K562 (cell line): ENCODE data around the gene RGS17. TPM values are rescaled to one million over a fixed set of nuclear protein-coding genes. Genes with fewer than 3 reads are reported as not detected.

ENCODE experiments used
- ATAC-seq: fragments of 200-7000 bp; cut with Tn5 transposase; 3 replicates; pipeline ENCODE4 v1.9.1; 2020; ENCODE audit warnings: moderate library complexity
- BruUV-seq: library from RNA; stranded (reverse); fragments of 400-500 nt; replicated peaks from 2 replicates; lab custom pipeline; 2021; lab: Mats Ljungman, UMichigan
- CTCF ChIA-PET: fragments of 300-600 bp; formaldehyde crosslinking; extraction: SDS; loops from one replicate; lab custom pipeline; 2021; ENCODE audit warnings: low intra/inter-chr PET ratio; lab: Yijun Ruan, JAX
- POLR2A ChIA-PET: fragments of 300-600, 350-650 bp; sonication (Branson Sonifier 250); formaldehyde crosslinking; extraction: SDS; loops from one replicate; lab custom pipeline; 2021; ENCODE audit warnings: antibody characterized with exemption, inconsistent platforms; lab: Yijun Ruan, JAX
- DNase-seq, 4 experiments: peaks; one replicate each; pipeline versions ENCODE4 v3.0.0 to v3.0.0-alpha.2; 2011 to 2018; ENCODE audit warnings: low spot score in 3 of 4, mixed read lengths in 3 of 4; ENCODE audit errors: extremely low read depth in 1 of 4
- FAIRE-seq: peaks from 2 replicates; lab custom pipeline; 2011; peaks lifted over from hg19 to GRCh38; lab: Jason Lieb, UNC
- H2AFZ ChIP-seq: 2 replicates; pipeline ENCODE4 v1.6.0; 2011; ENCODE audit warnings: low read depth, low read length, control low read depth, inconsistent platforms
- H3K27ac ChIP-seq: fragments of 200-600 bp; 3 replicates; pipeline ENCODE4 v1.8.0; 2011; ENCODE audit warnings: low read depth, mild to moderate bottlenecking, control low read depth, inconsistent platforms, low read length, moderate library complexity, mixed read lengths; ENCODE audit errors: extremely low read depth
- H3K27me3 ChIP-seq, 2 experiments: fragments of 300-600 bp in 1 of 2; 2 replicates in 1 of 2; 3 replicates in 1 of 2; pipeline versions ENCODE4 v1.6.0 to v1.8.0; 2011; ENCODE audit warnings: inconsistent platforms in 2 of 2, low read length in 2 of 2, mild to moderate bottlenecking in 1 of 2, mixed read lengths in 1 of 2, moderate library complexity in 1 of 2; ENCODE audit not compliant: control insufficient read depth in 2 of 2, insufficient read depth in 2 of 2
- H3K36me3 ChIP-seq: fragments of 300-600 bp; 3 replicates; pipeline ENCODE4 v1.8.0; 2011; ENCODE audit warnings: mild to moderate bottlenecking, low read length, inconsistent platforms; ENCODE audit not compliant: control insufficient read depth, insufficient read depth
- H3K4me1 ChIP-seq, 2 experiments: fragments of 200-600 bp in 1 of 2; replicated peaks in 1 of 2; 2 replicates in 1 of 2; 3 replicates in 1 of 2; pipeline versions ENCODE4 v1.5.1 to v1.8.0; 2011; ENCODE audit warnings: inconsistent platforms in 2 of 2, low read length in 2 of 2, mild to moderate bottlenecking in 1 of 2, mixed read lengths in 1 of 2, moderate library complexity in 1 of 2; ENCODE audit not compliant: control insufficient read depth in 2 of 2, insufficient read depth in 2 of 2
- H3K4me2 ChIP-seq: 2 replicates; pipeline ENCODE4 v1.6.1; 2011; ENCODE audit warnings: low read length, control low read depth, inconsistent platforms, mixed read lengths; ENCODE audit not compliant: insufficient read depth
- H3K4me3 ChIP-seq: fragments of 200-600 bp; sonication (generic), shearing (Covaris generic); 2 replicates; pipeline ENCODE4 v1.5.1; 2016; ENCODE audit warnings: control low read depth, inconsistent platforms
- H3K79me2 ChIP-seq: fragments of 200-600 bp; 3 replicates; pipeline ENCODE4 v1.8.0; 2011; ENCODE audit warnings: low read length, inconsistent platforms; ENCODE audit not compliant: control insufficient read depth, insufficient read depth
- H3K9ac ChIP-seq, 2 experiments: 2 replicates each; pipeline versions ENCODE4 v1.6.0 to v1.6.1; 2011; ENCODE audit warnings: low read depth in 2 of 2, low read length in 2 of 2, control low read depth in 1 of 2, inconsistent platforms in 1 of 2, mild to moderate bottlenecking in 1 of 2, mixed read lengths in 1 of 2; ENCODE audit not compliant: insufficient read depth in 1 of 2
- H3K9me1 ChIP-seq: one replicate; pipeline ENCODE4 v1.6.0; 2011; ENCODE audit warnings: inconsistent platforms, mild to moderate bottlenecking, low read length, moderate library complexity; ENCODE audit not compliant: control insufficient read depth, insufficient read depth
- H3K9me3 ChIP-seq: replicated peaks from 2 replicates; pipeline ENCODE4 v1.5.1; 2011; ENCODE audit warnings: low read depth, low read length, inconsistent platforms; ENCODE audit not compliant: control insufficient read depth, insufficient read depth
- H4K20me1 ChIP-seq: replicated peaks from 2 replicates; pipeline ENCODE4 v1.6.1; 2011; ENCODE audit warnings: low read length, inconsistent platforms, mixed read lengths; ENCODE audit not compliant: control insufficient read depth, insufficient read depth
- C11orf30 ChIP-seq: fragments of 450-650 bp; IDR thresholded peaks from 2 replicates; pipeline ENCODE4 v1.6.1; 2016; ENCODE audit warnings: low read depth, mild to moderate bottlenecking
- CBFA2T3 ChIP-seq: fragments of 450-650 bp; IDR thresholded peaks from 2 replicates; pipeline ENCODE4 v1.6.1; 2017
- HDAC3 ChIP-seq: fragments of 450-650 bp; IDR thresholded peaks from 2 replicates; pipeline ENCODE4 v1.6.1; 2018; ENCODE audit warnings: borderline replicate concordance, mild to moderate bottlenecking, moderate library complexity; ENCODE audit not compliant: partially characterized antibody
- MYNN ChIP-seq, 2 experiments: sonication (generic); formaldehyde crosslinking in 1 of 2; IDR thresholded peaks; 2 replicates each; pipeline versions ENCODE4 v1.5.0 to v1.6.1; 2016 to 2020; ENCODE audit warnings: antibody characterized with exemption in 1 of 2, missing genetic modification reagents in 1 of 2
- NFE2L1 ChIP-seq: fragments of 450-650 bp; IDR thresholded peaks from 2 replicates; pipeline ENCODE4 v1.6.1; 2016; ENCODE audit warnings: missing genetic modification characterization, low read depth, mild to moderate bottlenecking, missing compliant biosample characterization, moderate library complexity, borderline replicate concordance
- PHTF2 ChIP-seq: fragments of 250-450 bp; sonication (Bioruptor Pico); IDR thresholded peaks from 2 replicates; pipeline ENCODE4 v1.5.0; 2021; ENCODE audit warnings: mild to moderate bottlenecking
- SOX6 ChIP-seq: fragments of 450-650 bp; IDR thresholded peaks from 2 replicates; pipeline ENCODE4 v1.6.1; 2014; ENCODE audit warnings: mild to moderate bottlenecking
- ZNF316 ChIP-seq: fragments of 450-650 bp; IDR thresholded peaks from 2 replicates; pipeline ENCODE4 v1.6.1; 2016
- WGBS: fragments of 100-300 bp; shearing (Covaris generic); methylation state at CpG from one replicate; pipeline ENCODE4 v1.1.6; 2016; ENCODE audit warnings: low coverage, mixed read lengths; ENCODE audit not compliant: insufficient coverage; ENCODE audit errors: missing lambda C conversion rate; 5-methylcytosine and 5-hydroxymethylcytosine counted together
- in situ Hi-C: fragments of 300-500 bp; cut with MboI; formaldehyde crosslinking; loops from 4 replicates; pipeline ENCODE4 v1.15.0; 2018; ENCODE audit warnings: inconsistent platforms, mixed read lengths
- intact Hi-C: fragments of 100-400 bp; cut with micrococcal nuclease; formaldehyde crosslinking; loops from 2 replicates; pipeline ENCODE4 v1.14.2; 2022
- polyA plus RNA-seq, 8 experiments: library from polyadenylated mRNA; depleted of rRNA in 4 of 8; stranded (reverse) in 5 of 8; unstranded in 3 of 8; fragments of >200 nt; fragmentation: Nextera tagmentation in 2 of 8; fragmentation: Illumina TruSeq in 1 of 8; extraction: Ambion mirVana in 2 of 8; extraction: Trizol in 1 of 8; gene quantifications; 2 replicates each; pipeline versions ENCODE4 v1.2.1 to v1.2.3, GENCODE V29; 2011 to 2014; ENCODE audit warnings: inconsistent platforms in 1 of 8, missing spikeins in 1 of 8
- total RNA-seq, 7 experiments: library from RNA; depleted of rRNA in 6 of 7; stranded (reverse); fragments of >200 nt in 6 of 7; fragmentation: Illumina TruSeq in 2 of 7; extraction: Trizol in 2 of 7; gene quantifications; 2 replicates each; pipeline versions ENCODE4 v1.2.1 to v1.2.3, GENCODE V29; 2011 to 2021; ENCODE audit warnings: low replicate concordance in 1 of 7

RGS17 gene
- total and polyA plus RNA-seq, 9 of the 15 experiments (the other 6 are each of a cell fraction or from before 2014, with no cell fraction given) = 0.01 to 0.14 (median 0.08) TPM; not detected in 6

- in situ Hi-C loops = no loop called here
- ATAC-seq (peak; percentile 18; the same call in 2 of the 3 replicates), FAIRE-seq (no peak), DNase-seq (no peak)
- Histone ChIP-seq H3K4me3 (no peak overlapping the region), H3K36me3 (no peaks in the 10 kb centered on the region), H3K27ac (no peak overlapping the region), H3K4me2 (no peak overlapping the region), H3K27me3 (peaks cover 0 to 7% of the 10 kb centered on the region in 2 experiments; a peak in 2 of 5 replicates), H3K4me1 (peaks cover 0 to 4% of the 10 kb centered on the region in 2 experiments; a peak in 1 of 5 replicates), H3K9ac (no peak overlapping the region), H3K79me2 (no peaks in the 10 kb centered on the region), H3K9me3 (no peaks in the 10 kb centered on the region), H2AFZ (no peak overlapping the region), H4K20me1 (no peaks in the 10 kb centered on the region), H3K9me1 (no peaks in the 10 kb centered on the region)
- ChIA-PET CTCF (no interaction called here), POLR2A (interaction anchor here (0.6 kb wide), 1 partner anchor 60 kb away, joined by 3 read pairs; no protein-coding TSS in a partner anchor)
- intact Hi-C loops = no loop called here
- 31% methylated on average over 3 of the region's 3 CpGs for WGBS
- TF ChIP-seq HDAC3 (no peak), PHTF2 (no peak), CBFA2T3 (peak; percentile 38)
- BruUV-seq = no TSS peak
Measured at GRCh38 chr6:153016846-153017245, 114.2 kb downstream of the RGS17 start.

- H3K4me3 ChIP-seq = no peak overlapping the region
- no peaks in the 10 kb centered on the region for H4K20me1 ChIP-seq
- no peak overlapping the region for H3K4me2 ChIP-seq
- intact Hi-C loops = no loop called here
- H3K4me1 ChIP-seq = peaks cover 0 to 4% of the 10 kb centered on the region in 2 experiments; a peak in 1 of 5 replicates
- DNase-seq = no peak
- CTCF ChIA-PET = no interaction called here
- FAIRE-seq = no peak
- ATAC-seq = no peak
- BruUV-seq = no TSS peak
- no peak overlapping the region for H2AFZ ChIP-seq
- TF ChIP-seq NFE2L1 (no peak), MYNN (IDR thresholded peaks at IDR 0.05) (peak; percentile 93), MYNN (CRISPR knock-in tag; IDR thresholded peaks at IDR 0.05) (no peak; the same call in 1 of the 2 replicates), SOX6 (no peak), C11orf30 (peak; percentile 34; the same call in 1 of the 2 replicates), ZNF316 (peak; percentile 29)
- H3K9me3 ChIP-seq = no peaks in the 10 kb centered on the region
- no peaks in the 10 kb centered on the region for H3K79me2 ChIP-seq
- no peaks in the 10 kb centered on the region for H3K9me1 ChIP-seq
- 7% methylated on average over 4 of the region's 4 CpGs for WGBS
- H3K27me3 ChIP-seq = no peaks in the 10 kb centered on the region
- H3K27ac ChIP-seq = no peak overlapping the region
- no peak overlapping the region for H3K9ac ChIP-seq
- POLR2A ChIA-PET = interaction anchor here (1.2 kb wide), 1 partner anchor 32 kb away, joined by 3 read pairs; the partner anchor contains the start of gene FBXO5
- no peaks in the 10 kb centered on the region for H3K36me3 ChIP-seq
- in situ Hi-C loops = no loop called here
Measured at GRCh38 chr6:153015094-153015640, 115.9 kb downstream of the RGS17 start.
